HFF-Myc (cell line): ENCODE data around the gene RAB11FIP3.
"Not testable (repeated sequence)": the region's sequence is repeated elsewhere in the genome, so short reads cannot be mapped to it uniquely, and the experiment has no call there.

Experiments
- DNase-seq: peaks from one replicate; pipeline ENCODE4 v3.0.0-alpha.2; 2011; ENCODE audit warnings: low read depth; ENCODE audit errors: extremely low read depth
- H3K4me3 ChIP-seq: replicated peaks from 2 replicates; pipeline ENCODE4 v1.5.1; 2011; ENCODE audit warnings: low read depth, mild to moderate bottlenecking, control low read depth, low read length
- TF ChIP-seq, protein P1 (sequence below): IDR thresholded peaks from 2 replicates; pipeline ENCODE4 v1.5.1; 2012; ENCODE audit warnings: mild to moderate bottlenecking, low read depth, low read length, control low read depth; ENCODE audit errors: missing control alignments

The RAB11FIP3 gene

DNA sequence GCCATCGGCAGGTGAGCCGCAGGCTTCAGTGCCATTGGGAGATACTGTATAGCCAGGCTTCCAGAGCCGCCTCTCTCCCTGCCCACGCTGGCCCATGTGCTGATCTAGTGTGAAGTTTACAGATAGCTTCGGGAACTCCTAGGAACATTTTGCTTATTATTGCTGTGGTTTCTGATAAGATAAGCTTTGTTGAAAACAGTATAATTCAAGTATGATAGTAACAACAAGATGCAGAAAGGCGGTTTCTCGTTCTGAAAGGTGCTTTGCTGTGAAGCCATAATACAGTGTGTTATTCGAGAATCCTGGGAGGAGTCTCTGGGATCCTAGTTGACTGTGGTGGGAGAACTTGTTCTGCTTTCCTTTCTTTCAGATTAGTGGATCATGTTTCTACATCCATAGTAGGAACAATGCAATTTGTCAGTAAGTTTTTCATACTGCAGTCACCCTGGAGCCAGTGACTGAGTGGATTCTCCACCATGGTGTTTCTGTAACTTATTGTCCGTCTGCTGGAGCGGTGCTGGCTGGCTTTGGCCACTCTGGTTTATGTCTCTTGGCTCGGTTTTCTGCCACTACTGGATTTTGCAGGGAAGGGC is 31.5 kb downstream of the RAB11FIP3 start:
- TF ChIP-seq, protein P1, sequence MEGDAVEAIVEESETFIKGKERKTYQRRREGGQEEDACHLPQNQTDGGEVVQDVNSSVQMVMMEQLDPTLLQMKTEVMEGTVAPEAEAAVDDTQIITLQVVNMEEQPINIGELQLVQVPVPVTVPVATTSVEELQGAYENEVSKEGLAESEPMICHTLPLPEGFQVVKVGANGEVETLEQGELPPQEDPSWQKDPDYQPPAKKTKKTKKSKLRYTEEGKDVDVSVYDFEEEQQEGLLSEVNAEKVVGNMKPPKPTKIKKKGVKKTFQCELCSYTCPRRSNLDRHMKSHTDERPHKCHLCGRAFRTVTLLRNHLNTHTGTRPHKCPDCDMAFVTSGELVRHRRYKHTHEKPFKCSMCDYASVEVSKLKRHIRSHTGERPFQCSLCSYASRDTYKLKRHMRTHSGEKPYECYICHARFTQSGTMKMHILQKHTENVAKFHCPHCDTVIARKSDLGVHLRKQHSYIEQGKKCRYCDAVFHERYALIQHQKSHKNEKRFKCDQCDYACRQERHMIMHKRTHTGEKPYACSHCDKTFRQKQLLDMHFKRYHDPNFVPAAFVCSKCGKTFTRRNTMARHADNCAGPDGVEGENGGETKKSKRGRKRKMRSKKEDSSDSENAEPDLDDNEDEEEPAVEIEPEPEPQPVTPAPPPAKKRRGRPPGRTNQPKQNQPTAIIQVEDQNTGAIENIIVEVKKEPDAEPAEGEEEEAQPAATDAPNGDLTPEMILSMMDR, result no peak
- H3K4me3 ChIP-seq, result no peak overlapping the region
- DNase-seq, result no peak

DNA sequence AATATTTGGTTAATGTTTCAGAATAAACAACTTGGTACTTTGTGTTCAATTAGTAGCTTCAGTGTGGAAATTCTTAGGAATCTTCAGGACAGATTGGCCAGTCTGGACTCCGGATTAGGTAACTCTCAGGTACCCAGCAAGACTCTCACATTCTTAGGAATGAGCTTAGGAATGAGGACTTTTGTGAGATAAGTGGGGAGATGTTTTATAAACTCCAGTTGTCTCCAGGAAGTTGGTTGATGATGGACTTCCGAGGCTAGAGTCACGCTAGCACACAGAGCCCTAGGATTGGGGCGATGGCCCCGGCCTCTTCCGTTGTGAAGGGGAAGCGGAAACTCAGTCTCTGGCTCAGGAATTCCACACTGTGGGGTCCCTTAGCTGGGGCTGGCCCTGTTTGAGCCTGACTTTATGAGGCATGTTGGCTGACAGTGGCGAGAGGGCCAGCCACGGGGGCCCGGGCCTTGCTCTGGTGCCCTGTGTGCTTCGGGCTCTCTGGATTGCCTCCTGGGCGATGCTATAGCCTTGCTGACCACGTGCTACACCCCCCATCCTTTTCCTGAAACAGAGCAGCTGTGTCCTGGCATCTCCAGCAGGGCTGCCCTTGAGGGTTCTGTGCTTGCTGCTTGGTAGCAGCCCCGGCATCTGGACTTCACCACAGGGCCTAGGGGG is 32.4 kb downstream of the RAB11FIP3 start:
- DNase-seq, result no peak
- no peak overlapping the region for H3K4me3 ChIP-seq
- TF ChIP-seq, protein P1, result no peak

DNA sequence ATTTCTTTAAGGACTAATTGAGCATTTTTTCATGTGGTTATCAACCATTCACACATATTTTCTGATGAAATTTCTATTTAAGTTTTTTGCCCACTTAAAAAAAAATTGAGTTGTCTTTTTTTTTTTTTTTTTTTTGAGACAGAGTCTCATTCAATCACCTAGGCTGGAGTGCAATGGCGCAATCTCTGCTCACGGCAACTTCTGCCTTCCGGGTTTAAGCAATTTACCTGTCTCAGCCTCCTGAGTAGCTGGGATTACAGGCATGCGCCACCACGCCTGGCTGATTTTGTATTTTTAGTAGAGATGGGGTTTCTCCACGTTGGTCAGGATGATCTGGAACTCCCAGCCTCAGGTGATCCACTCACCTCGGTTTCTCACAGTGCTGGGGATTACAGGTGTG is 34.3 kb downstream of the RAB11FIP3 start:
- no peak overlapping the region for H3K4me3 ChIP-seq
- TF ChIP-seq, protein P1, result no peak
- no peak for DNase-seq

DNA sequence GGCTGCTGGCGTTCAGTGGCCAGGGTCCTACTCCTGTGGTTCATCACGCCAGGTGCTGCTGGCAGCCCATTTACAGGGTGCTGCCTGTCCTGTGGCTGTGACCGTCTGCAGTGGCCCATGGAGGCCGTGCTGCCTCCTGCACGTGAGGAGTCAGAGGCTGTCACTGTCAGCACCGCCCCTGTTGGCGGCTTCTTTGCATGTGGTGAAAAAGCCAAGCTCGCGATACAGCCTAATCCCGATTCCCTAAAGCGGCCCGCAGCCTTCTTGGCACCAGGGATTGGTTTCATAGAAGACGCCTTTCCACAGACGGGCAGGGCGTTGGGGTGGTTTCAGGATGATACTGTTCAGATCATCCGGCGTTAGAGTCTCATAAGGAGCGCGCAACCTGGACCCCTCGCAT is 35.3 kb downstream of the RAB11FIP3 start:
- DNase-seq, result no peak
- no peak overlapping the region for H3K4me3 ChIP-seq
- TF ChIP-seq, protein P1, result no peak

DNA sequence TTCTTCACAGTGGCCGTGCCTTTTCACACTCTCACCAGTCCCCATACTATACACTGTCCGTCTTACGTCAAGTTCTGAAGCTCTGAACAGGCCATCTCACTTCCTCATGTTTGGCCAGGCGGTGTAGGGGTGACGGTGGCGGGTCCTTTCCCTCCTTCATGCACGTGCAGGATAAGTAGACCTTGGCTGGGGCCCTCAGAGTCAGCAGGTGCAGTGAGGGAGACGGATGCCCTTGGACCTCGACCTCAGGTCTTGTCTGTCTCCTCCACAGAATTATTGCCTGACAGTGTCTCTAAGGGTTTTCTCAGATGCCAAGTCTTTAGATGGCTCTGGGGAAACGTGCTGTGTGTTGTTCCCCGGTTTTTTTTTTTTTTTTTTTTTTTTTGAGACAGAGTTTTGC is 37.6 kb downstream of the RAB11FIP3 start:
- no peak overlapping the region for H3K4me3 ChIP-seq
- TF ChIP-seq, protein P1, result no peak
- DNase-seq, result no peak

DNA sequence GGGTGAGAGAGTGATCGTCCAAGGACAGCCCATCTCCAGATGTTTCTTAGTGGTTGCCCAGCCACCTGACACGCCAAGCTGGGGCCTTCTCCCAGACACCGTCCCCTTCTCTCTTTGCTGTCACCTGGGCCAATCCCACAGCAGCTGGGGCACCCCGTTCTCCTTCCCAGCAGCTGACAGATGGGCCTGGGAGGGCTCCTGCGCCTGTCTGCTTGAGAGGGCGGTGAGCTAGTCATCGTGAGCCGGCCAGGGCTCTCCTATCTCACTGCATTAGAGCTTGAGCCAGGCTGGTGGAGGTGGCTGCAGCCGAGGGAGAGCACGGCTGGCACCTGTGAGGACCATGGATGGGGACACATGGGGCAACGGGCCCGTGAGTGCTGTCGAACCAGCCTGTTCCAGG is 41.2 kb downstream of the RAB11FIP3 start:
- TF ChIP-seq, protein P1, result no peak
- no peak for DNase-seq
- no peak overlapping the region for H3K4me3 ChIP-seq

DNA sequence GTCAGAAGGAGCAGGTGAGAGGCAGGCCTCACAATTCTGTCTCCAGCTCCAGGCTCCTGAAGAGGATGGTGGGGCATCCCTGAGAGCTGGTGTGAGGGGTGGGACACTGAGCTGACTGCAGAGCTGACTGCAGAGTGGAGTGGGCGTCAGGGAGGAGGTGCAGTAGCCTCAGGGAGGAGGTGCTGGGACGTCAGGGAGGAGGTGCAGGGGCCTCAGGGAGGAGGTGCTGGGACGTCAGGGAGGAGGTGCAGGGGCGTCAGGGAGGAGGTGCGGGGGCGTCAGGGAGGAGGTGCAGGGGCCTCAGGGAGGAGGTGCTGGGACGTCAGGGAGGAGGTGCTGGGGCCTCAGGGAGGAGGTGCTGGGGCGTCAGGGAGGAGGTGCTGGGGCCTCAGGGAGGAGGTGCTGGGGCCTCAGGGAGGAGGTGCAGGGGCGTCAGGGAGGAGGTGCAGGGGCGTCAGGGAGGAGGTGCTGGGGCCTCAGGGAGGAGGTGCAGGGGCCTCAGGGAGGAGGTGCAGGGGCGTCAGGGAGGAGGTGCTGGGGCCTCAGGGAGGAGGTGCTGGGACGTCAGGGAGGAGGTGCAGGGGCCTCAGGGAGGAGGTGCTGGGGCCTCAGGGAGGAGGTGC is 41.9 kb downstream of the RAB11FIP3 start:
- not testable (repeated sequence) for H3K4me3 ChIP-seq, DNase-seq
